Measurements from ENCODE around the gene GGA1.

The GGA1 gene

DNA sequence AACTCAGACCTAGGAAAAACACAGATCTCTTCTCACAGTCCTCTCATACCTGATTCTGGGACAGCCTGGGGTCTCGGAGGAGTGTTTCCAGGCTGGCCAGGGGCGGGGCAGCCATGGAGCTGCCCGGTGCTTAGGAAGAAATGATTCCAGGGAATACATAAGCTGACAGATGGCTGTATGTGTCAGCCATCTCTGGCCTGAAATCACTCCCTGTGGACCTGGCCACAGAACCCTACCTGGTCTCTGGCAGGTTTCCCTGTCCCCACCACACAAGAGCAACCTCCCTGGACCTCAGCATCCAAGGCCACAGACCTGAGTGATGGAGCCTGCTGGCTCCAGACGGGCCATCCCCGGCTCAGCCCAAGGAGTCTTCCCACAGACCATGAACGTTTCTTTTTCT, 10.0 kb downstream of the GGA1 start:
- H2AFZ ChIP-seq (ENCODE audit: low read depth, low read length) = no peak overlapping the region
- peaks cover 74% of the 10 kb centered on the region for H3K36me3 ChIP-seq (ENCODE audit: insufficient read depth, low read length)
- no peaks in the 10 kb centered on the region for H3K9me3 ChIP-seq (ENCODE audit: insufficient read depth, low read length, severe bottlenecking)
- no peak overlapping the region for H3K27ac ChIP-seq (ENCODE audit: low read length)
- no peaks in the 10 kb centered on the region for H3K79me2 ChIP-seq (ENCODE audit: insufficient read depth, low read length)
- H3K4me2 ChIP-seq (ENCODE audit: insufficient read depth, low read length) = no peak overlapping the region
- 0 out of 2 replicates have a peak, but pooled peaks cover 1% of the 10 kb centered on the region for H3K4me1 ChIP-seq (ENCODE audit: insufficient read depth, low read length)
- ATAC-seq (ENCODE audit: insufficient read depth, low read depth) (no peak), DNase-seq (no peak)
- no peak overlapping the region for H3K9ac ChIP-seq (ENCODE audit: low read depth, low read length)
- TF ChIP-seq EZH2 (IDR thresholded peaks at IDR 0.05; ENCODE audit: borderline replicate concordance, low read depth, low read length, severe bottlenecking) = no peak
- TF ChIP-seq, protein P1, sequence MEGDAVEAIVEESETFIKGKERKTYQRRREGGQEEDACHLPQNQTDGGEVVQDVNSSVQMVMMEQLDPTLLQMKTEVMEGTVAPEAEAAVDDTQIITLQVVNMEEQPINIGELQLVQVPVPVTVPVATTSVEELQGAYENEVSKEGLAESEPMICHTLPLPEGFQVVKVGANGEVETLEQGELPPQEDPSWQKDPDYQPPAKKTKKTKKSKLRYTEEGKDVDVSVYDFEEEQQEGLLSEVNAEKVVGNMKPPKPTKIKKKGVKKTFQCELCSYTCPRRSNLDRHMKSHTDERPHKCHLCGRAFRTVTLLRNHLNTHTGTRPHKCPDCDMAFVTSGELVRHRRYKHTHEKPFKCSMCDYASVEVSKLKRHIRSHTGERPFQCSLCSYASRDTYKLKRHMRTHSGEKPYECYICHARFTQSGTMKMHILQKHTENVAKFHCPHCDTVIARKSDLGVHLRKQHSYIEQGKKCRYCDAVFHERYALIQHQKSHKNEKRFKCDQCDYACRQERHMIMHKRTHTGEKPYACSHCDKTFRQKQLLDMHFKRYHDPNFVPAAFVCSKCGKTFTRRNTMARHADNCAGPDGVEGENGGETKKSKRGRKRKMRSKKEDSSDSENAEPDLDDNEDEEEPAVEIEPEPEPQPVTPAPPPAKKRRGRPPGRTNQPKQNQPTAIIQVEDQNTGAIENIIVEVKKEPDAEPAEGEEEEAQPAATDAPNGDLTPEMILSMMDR (IDR thresholded peaks at IDR 0.05; ENCODE audit: borderline replicate concordance, extremely low read depth, low read length, poor library complexity, severe bottlenecking) = no peak
- peaks cover 9% of the 10 kb centered on the region for H4K20me1 ChIP-seq (ENCODE audit: insufficient read depth, low read length)
- H3K27me3 ChIP-seq (ENCODE audit: insufficient read depth, low read length, poor library complexity) = no peaks in the 10 kb centered on the region
- H3K4me3 ChIP-seq (ENCODE audit: low read depth in 1 of 2, low read length in 2 of 2) = no peak overlapping the region

DNA sequence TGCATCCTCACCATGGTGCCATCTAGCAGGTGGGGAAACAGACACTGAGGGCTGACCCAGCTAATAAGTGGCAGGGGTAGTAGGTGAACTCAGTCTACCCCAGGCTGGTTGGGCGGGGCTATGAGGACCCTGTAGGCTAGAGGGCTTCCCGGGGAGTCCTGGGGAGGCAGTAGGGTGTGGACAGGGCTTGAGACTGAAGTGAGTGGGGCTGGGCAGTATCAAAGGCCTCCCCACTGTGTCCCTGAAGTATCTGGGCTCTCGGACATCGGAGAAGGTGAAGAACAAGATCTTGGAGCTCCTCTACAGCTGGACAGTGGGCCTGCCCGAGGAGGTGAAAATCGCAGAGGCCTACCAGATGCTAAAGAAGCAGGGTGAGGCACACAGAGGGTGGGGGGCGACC, 11.4 kb downstream of the GGA1 start:
- Histone ChIP-seq H3K9ac (ENCODE audit: low read depth, low read length) (no peak overlapping the region), H2AFZ (ENCODE audit: low read depth, low read length) (no peak overlapping the region), H3K27ac (ENCODE audit: low read length) (no peak overlapping the region), H3K9me3 (ENCODE audit: insufficient read depth, low read length, severe bottlenecking) (no peaks in the 10 kb centered on the region), H3K27me3 (ENCODE audit: insufficient read depth, low read length, poor library complexity) (no peaks in the 10 kb centered on the region), H3K36me3 (ENCODE audit: insufficient read depth, low read length) (peaks cover 73% of the 10 kb centered on the region), H4K20me1 (ENCODE audit: insufficient read depth, low read length) (peaks cover 13% of the 10 kb centered on the region), H3K4me2 (ENCODE audit: insufficient read depth, low read length) (no peak overlapping the region), H3K4me3 (ENCODE audit: low read depth in 1 of 2, low read length in 2 of 2) (no peak overlapping the region), H3K4me1 (ENCODE audit: insufficient read depth, low read length) (0 out of 2 replicates have a peak, but pooled peaks cover 2% of the 10 kb centered on the region), H3K79me2 (ENCODE audit: insufficient read depth, low read length) (no peaks in the 10 kb centered on the region)
- TF ChIP-seq, protein P1 (IDR thresholded peaks at IDR 0.05; ENCODE audit: borderline replicate concordance, extremely low read depth, low read length, poor library complexity, severe bottlenecking) = no peak
- no peak for TF ChIP-seq EZH2 (IDR thresholded peaks at IDR 0.05; ENCODE audit: borderline replicate concordance, low read depth, low read length, severe bottlenecking)
- ATAC-seq (ENCODE audit: insufficient read depth, low read depth) (no peak), DNase-seq (no peak)

DNA sequence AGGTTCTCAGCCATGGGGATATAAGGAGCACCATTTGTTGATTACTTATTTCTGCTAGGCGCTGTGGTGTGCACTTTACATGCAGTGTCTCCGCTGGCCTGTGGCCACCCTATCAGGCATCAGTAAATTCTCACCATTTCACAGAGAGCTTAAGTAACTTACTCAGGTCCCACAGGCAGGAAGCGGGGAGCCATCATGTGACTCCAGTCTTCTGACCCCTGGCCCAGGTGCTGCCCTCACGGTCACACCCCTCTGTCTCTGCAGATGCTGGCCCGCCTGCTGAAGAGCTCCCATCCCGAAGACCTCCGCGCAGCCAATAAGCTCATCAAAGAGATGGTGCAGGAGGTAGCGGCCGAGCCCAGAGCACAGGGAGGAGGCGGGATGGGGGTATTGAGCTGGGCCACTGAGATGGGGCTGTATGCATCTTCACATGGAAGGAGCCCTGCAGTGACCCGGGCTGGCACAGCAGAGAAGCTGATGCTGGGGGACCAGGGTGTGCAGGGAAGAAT, 12.8 kb downstream of the GGA1 start:
- Histone ChIP-seq H4K20me1 (ENCODE audit: insufficient read depth, low read length) (peaks cover 11% of the 10 kb centered on the region), H3K27me3 (ENCODE audit: insufficient read depth, low read length, poor library complexity) (no peaks in the 10 kb centered on the region), H3K9ac (ENCODE audit: low read depth, low read length) (no peak overlapping the region), H3K4me2 (ENCODE audit: insufficient read depth, low read length) (no peak overlapping the region), H3K36me3 (ENCODE audit: insufficient read depth, low read length) (peaks cover 80% of the 10 kb centered on the region), H3K79me2 (ENCODE audit: insufficient read depth, low read length) (no peaks in the 10 kb centered on the region), H3K9me3 (ENCODE audit: insufficient read depth, low read length, severe bottlenecking) (no peaks in the 10 kb centered on the region), H3K4me3 (ENCODE audit: low read depth in 1 of 2, low read length in 2 of 2) (no peak overlapping the region), H3K4me1 (ENCODE audit: insufficient read depth, low read length) (0 out of 2 replicates have a peak, but pooled peaks cover 2% of the 10 kb centered on the region), H3K27ac (ENCODE audit: low read length) (no peak overlapping the region), H2AFZ (ENCODE audit: low read depth, low read length) (no peak overlapping the region)
- DNase-seq (no peak), ATAC-seq (ENCODE audit: insufficient read depth, low read depth) (no peak)
- TF ChIP-seq EZH2 (IDR thresholded peaks at IDR 0.05; ENCODE audit: borderline replicate concordance, low read depth, low read length, severe bottlenecking) = no peak
- TF ChIP-seq, protein P1 (IDR thresholded peaks at IDR 0.05; ENCODE audit: borderline replicate concordance, extremely low read depth, low read length, poor library complexity, severe bottlenecking) = no peak

Data from DND-41 (cell line).